ENCODE measurements around the gene TEX29.

TEX29 gene

DNA sequence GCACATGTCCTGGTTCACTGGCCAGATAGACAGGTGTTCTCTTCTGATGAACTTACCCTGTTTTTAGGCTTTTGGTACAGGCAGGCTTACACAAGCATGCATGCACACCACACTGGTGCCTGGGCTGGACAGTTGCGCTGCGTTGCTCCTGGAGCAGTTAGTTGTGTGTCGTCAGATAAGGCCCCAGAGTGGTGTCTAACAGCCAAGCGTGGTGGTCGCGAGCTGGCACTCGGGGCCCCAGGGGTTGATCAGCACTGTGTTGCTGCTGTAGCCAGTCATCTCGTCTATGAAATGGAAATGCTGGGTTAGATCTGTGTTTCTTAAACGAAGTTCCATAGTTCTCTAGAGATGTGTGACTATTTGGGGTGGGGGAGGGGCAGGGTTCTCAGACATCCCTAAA, 24.6 kb upstream of the TEX29 start:
- Histone ChIP-seq H3K9me3 (ENCODE audit: control insufficient read depth, insufficient read depth, low read depth, low read length) (no peaks in the 10 kb centered on the region), H3K4me3 (ENCODE audit: low read depth, low read length) (no peak overlapping the region), H3K4me1 (ENCODE audit: control insufficient read depth, insufficient read depth, low read length) (no peaks in the 10 kb centered on the region), H3K36me3 (ENCODE audit: control insufficient read depth in 2 of 2, insufficient read depth in 1 of 2, low read length in 2 of 2) (peaks cover 0 to 37% of the 10 kb centered on the region in 2 experiments; a peak in 1 of 3 replicates), H3K27ac (ENCODE audit: extremely low read depth, low read depth, low read length) (no peak overlapping the region)
- TF ChIP-seq KLF8 (tag by site-specific recombination; IDR thresholded peaks at IDR 0.05), result no peak
- no peak for TF ChIP-seq REPIN1 (tag by site-specific recombination; IDR thresholded peaks at IDR 0.05; ENCODE audit: low read depth)
- no peak for TF ChIP-seq ZNF394 (tag by site-specific recombination; IDR thresholded peaks at IDR 0.05; ENCODE audit: borderline replicate concordance)
- TF ChIP-seq WT1 (tag by site-specific recombination; IDR thresholded peaks at IDR 0.05), result no peak
- no peak for TF ChIP-seq ZNF426 (tag by site-specific recombination; IDR thresholded peaks at IDR 0.05)
- TF ChIP-seq ZNF701 (tag by site-specific recombination; IDR thresholded peaks at IDR 0.05), result no peak
- TF ChIP-seq, protein P1, sequence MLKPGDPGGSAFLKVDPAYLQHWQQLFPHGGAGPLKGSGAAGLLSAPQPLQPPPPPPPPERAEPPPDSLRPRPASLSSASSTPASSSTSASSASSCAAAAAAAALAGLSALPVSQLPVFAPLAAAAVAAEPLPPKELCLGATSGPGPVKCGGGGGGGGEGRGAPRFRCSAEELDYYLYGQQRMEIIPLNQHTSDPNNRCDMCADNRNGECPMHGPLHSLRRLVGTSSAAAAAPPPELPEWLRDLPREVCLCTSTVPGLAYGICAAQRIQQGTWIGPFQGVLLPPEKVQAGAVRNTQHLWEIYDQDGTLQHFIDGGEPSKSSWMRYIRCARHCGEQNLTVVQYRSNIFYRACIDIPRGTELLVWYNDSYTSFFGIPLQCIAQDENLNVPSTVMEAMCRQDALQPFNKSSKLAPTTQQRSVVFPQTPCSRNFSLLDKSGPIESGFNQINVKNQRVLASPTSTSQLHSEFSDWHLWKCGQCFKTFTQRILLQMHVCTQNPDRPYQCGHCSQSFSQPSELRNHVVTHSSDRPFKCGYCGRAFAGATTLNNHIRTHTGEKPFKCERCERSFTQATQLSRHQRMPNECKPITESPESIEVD (tag by site-specific recombination; IDR thresholded peaks at IDR 0.05), result no peak
- no peak for TF ChIP-seq ZNF830 (tag by site-specific recombination; IDR thresholded peaks at IDR 0.05; ENCODE audit: low read depth)
- TF ChIP-seq ZNF777 (tag by site-specific recombination; IDR thresholded peaks at IDR 0.05; ENCODE audit: borderline replicate concordance), result no peak
- TF ChIP-seq, protein P2, sequence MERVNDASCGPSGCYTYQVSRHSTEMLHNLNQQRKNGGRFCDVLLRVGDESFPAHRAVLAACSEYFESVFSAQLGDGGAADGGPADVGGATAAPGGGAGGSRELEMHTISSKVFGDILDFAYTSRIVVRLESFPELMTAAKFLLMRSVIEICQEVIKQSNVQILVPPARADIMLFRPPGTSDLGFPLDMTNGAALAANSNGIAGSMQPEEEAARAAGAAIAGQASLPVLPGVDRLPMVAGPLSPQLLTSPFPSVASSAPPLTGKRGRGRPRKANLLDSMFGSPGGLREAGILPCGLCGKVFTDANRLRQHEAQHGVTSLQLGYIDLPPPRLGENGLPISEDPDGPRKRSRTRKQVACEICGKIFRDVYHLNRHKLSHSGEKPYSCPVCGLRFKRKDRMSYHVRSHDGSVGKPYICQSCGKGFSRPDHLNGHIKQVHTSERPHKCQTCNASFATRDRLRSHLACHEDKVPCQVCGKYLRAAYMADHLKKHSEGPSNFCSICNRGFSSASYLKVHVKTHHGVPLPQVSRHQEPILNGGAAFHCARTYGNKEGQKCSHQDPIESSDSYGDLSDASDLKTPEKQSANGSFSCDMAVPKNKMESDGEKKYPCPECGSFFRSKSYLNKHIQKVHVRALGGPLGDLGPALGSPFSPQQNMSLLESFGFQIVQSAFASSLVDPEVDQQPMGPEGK (tag by site-specific recombination; IDR thresholded peaks at IDR 0.05), result no peak
- TF ChIP-seq MYNN (tag by site-specific recombination; IDR thresholded peaks at IDR 0.05; ENCODE audit: borderline replicate concordance), result no peak
- no peak for TF ChIP-seq ZNF404 (tag by site-specific recombination; IDR thresholded peaks at IDR 0.05)
- no peak for TF ChIP-seq ZNF530 (tag by site-specific recombination; IDR thresholded peaks at IDR 0.05; ENCODE audit: low read depth)
- no peak for TF ChIP-seq MZF1 (tag by site-specific recombination; IDR thresholded peaks at IDR 0.05; ENCODE audit: borderline replicate concordance)
- ChIA-PET POLR2A (no interaction called here), CTCF (interaction anchor here (1.0 kb wide), 1 partner anchor 13 kb away, joined by 3 read pairs; no protein-coding TSS in a partner anchor)

DNA sequence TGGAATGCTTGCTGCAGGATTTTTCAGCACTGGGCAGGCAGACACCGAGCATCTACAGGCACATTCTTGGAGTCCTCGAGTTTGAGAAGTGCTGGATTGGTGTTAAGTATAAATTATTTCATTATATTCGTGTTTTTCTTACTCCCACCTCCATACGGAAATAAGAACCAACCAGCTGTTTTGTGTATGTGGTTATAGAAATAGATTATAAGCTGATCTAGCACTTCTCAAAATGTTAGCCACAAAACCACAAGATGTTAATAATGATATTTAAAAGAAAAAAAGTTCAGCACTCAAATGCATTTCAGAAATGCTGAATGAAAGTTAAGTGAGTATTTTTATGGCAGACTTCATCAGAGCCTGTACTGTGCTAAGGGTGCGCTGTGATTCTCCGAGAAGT, 24.0 kb upstream of the TEX29 start:
- CTCF ChIA-PET, result interaction anchor here (1.0 kb wide), 1 partner anchor 12 kb away, joined by 3 read pairs; no protein-coding TSS in a partner anchor
- POLR2A ChIA-PET, result no interaction called here
- Histone ChIP-seq H3K9me3 (ENCODE audit: control insufficient read depth, insufficient read depth, low read depth, low read length) (no peaks in the 10 kb centered on the region), H3K27ac (ENCODE audit: extremely low read depth, low read depth, low read length) (no peak overlapping the region), H3K36me3 (ENCODE audit: control insufficient read depth in 2 of 2, insufficient read depth in 1 of 2, low read length in 2 of 2) (peaks cover 0 to 36% of the 10 kb centered on the region in 2 experiments; a peak in 2 of 3 replicates), H3K4me1 (ENCODE audit: control insufficient read depth, insufficient read depth, low read length) (no peaks in the 10 kb centered on the region), H3K4me3 (ENCODE audit: low read depth, low read length) (no peak overlapping the region)
- TF ChIP-seq ZSCAN18 (tag by site-specific recombination; IDR thresholded peaks at IDR 0.05), result no peak
- TF ChIP-seq ZNF670 (tag by site-specific recombination; IDR thresholded peaks at IDR 0.05; ENCODE audit: low read depth), result no peak
- no peak for TF ChIP-seq ZNF398 (tag by site-specific recombination; IDR thresholded peaks at IDR 0.05)
- TF ChIP-seq ZNF529 (tag by site-specific recombination; IDR thresholded peaks at IDR 0.05; ENCODE audit: insufficient replicate concordance), result no peak
- TF ChIP-seq HOXD13 (CRISPR knock-in tag; IDR thresholded peaks at IDR 0.05; ENCODE audit: borderline replicate concordance), result no peak
- TF ChIP-seq ZNF121 (tag by site-specific recombination; IDR thresholded peaks at IDR 0.05), result no peak
- no peak for TF ChIP-seq GFI1B (tag by site-specific recombination; IDR thresholded peaks at IDR 0.05)
- no peak for TF ChIP-seq KLF8 (tag by site-specific recombination; IDR thresholded peaks at IDR 0.05)
- TF ChIP-seq ZNF37A (tag by site-specific recombination; IDR thresholded peaks at IDR 0.05), result no peak
- TF ChIP-seq, protein P3, sequence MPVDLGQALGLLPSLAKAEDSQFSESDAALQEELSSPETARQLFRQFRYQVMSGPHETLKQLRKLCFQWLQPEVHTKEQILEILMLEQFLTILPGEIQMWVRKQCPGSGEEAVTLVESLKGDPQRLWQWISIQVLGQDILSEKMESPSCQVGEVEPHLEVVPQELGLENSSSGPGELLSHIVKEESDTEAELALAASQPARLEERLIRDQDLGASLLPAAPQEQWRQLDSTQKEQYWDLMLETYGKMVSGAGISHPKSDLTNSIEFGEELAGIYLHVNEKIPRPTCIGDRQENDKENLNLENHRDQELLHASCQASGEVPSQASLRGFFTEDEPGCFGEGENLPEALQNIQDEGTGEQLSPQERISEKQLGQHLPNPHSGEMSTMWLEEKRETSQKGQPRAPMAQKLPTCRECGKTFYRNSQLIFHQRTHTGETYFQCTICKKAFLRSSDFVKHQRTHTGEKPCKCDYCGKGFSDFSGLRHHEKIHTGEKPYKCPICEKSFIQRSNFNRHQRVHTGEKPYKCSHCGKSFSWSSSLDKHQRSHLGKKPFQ (tag by site-specific recombination; IDR thresholded peaks at IDR 0.05), result no peak
